Colonic mucosa (tissue), 4 donors: Measurements from ENCODE around the gene MTAP. TPM values are rescaled to one million over a fixed set of nuclear protein-coding genes. Genes with fewer than 3 reads are reported as not detected.
A peak's percentile ranks its signal among the peaks of the same experiment; 100 is the strongest.

Source experiments
- DNase-seq: peaks from one replicate; pipeline ENCODE4 v3.0.0-alpha.2; 2020
- H3K27ac ChIP-seq: fragments of 200-600 bp; one replicate; pipeline ENCODE4 v1.8.0; 2021
- H3K27me3 ChIP-seq: fragments of 200-600 bp; one replicate; pipeline ENCODE4 v1.8.0; 2021
- H3K36me3 ChIP-seq: fragments of 200-600 bp; one replicate; pipeline ENCODE4 v1.8.0; 2021
- H3K4me1 ChIP-seq: fragments of 200-600 bp; one replicate; pipeline ENCODE4 v1.8.0; 2021; ENCODE audit warnings: mild to moderate bottlenecking
- H3K4me3 ChIP-seq: fragments of 200-600 bp; one replicate; pipeline ENCODE4 v1.8.0; 2021
- H3K9ac ChIP-seq, 2 donors: one replicate each; pipeline ENCODE4 v1.7.0; 2013; ENCODE audit warnings: control low read depth in 2 of 2, low read depth in 2 of 2, low read length in 2 of 2
- H3K9me3 ChIP-seq: fragments of 200-600 bp; one replicate; pipeline ENCODE4 v1.8.0; 2021
- intact Hi-C: fragments of 100-400 bp; cut with DNase I; formaldehyde crosslinking; loops from one replicate; pipeline ENCODE4 v1.14.1; 2022
- total RNA-seq, 2 donors: library from RNA; stranded (reverse); fragmentation: NEBNext Ultra II Directional in 1 of 2; extraction: Animal tissue kit (Norgen Biotek cat#: 25700) in 1 of 2; gene quantifications; one replicate each; pipeline ENCODE4 v1.2.1, GENCODE V29; 2021
- TF ChIP-seq, protein P1 (sequence below): fragments of 200-600 bp; IDR thresholded peaks from one replicate; pipeline ENCODE4 v1.8.0; 2022; ENCODE audit warnings: antibody characterized with exemption, mild to moderate bottlenecking
- donor health status: healthy.
- donor health status: DM: no; HTN: no; CAD: no.
- donor health status: DM: no; HTN: no; CAD: no.

The MTAP gene
- total RNA-seq, 2 donors from 2014 or later = 22.0 to 24.4 TPM

DNA sequence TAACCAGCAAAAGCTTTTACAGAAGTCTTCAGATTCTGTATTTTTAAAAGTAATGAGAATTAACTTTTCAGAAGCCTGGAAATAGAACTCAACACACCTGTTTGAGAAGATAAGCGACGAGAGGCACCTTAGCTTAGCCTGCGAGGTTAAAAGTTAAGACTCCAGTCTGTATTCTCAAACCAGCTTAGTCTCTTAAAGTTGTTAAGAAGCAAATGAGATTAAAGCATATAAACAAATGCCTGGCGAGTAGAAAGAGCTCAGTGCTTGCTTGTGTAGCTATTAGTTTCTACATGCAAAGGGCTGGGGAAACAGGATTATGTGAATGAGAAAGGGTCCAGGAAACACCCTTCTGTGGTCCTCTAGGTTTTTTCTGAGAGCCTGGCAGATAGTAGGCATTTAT, 51.7 kb downstream of the MTAP start:
- no peak overlapping the region for H3K9ac ChIP-seq
- no peaks in the 10 kb centered on the region for H3K27me3 ChIP-seq
- H3K36me3 ChIP-seq = no peaks in the 10 kb centered on the region
- intact Hi-C loops = no loop called here
- no peak for DNase-seq
- TF ChIP-seq, protein P1, sequence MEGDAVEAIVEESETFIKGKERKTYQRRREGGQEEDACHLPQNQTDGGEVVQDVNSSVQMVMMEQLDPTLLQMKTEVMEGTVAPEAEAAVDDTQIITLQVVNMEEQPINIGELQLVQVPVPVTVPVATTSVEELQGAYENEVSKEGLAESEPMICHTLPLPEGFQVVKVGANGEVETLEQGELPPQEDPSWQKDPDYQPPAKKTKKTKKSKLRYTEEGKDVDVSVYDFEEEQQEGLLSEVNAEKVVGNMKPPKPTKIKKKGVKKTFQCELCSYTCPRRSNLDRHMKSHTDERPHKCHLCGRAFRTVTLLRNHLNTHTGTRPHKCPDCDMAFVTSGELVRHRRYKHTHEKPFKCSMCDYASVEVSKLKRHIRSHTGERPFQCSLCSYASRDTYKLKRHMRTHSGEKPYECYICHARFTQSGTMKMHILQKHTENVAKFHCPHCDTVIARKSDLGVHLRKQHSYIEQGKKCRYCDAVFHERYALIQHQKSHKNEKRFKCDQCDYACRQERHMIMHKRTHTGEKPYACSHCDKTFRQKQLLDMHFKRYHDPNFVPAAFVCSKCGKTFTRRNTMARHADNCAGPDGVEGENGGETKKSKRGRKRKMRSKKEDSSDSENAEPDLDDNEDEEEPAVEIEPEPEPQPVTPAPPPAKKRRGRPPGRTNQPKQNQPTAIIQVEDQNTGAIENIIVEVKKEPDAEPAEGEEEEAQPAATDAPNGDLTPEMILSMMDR = no peak
- no peaks in the 10 kb centered on the region for H3K4me1 ChIP-seq
- no peak overlapping the region for H3K27ac ChIP-seq
- no peak overlapping the region for H3K4me3 ChIP-seq
- H3K9me3 ChIP-seq = no peaks in the 10 kb centered on the region

DNA sequence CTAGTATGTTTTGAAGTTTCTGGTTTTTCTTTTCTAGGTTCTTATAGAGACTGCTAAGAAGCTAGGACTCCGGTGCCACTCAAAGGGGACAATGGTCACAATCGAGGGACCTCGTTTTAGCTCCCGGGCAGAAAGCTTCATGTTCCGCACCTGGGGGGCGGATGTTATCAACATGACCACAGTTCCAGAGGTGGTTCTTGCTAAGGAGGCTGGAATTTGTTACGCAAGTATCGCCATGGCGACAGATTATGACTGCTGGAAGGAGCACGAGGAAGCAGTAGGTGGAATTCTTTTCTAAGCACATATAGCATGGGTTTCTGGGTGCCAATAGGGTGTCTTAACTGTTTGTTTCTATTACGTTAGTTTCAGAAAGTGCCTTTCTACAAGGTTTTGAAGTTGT, 52.2 kb downstream of the MTAP start:
- intact Hi-C loops = no loop called here
- no peaks in the 10 kb centered on the region for H3K4me1 ChIP-seq
- H3K9ac ChIP-seq = no peak overlapping the region
- H3K9me3 ChIP-seq = no peaks in the 10 kb centered on the region
- H3K27me3 ChIP-seq = no peaks in the 10 kb centered on the region
- no peak overlapping the region for H3K27ac ChIP-seq
- peak; percentile 59 for DNase-seq
- TF ChIP-seq, protein P1 = no peak
- no peak overlapping the region for H3K4me3 ChIP-seq
- no peaks in the 10 kb centered on the region for H3K36me3 ChIP-seq

DNA sequence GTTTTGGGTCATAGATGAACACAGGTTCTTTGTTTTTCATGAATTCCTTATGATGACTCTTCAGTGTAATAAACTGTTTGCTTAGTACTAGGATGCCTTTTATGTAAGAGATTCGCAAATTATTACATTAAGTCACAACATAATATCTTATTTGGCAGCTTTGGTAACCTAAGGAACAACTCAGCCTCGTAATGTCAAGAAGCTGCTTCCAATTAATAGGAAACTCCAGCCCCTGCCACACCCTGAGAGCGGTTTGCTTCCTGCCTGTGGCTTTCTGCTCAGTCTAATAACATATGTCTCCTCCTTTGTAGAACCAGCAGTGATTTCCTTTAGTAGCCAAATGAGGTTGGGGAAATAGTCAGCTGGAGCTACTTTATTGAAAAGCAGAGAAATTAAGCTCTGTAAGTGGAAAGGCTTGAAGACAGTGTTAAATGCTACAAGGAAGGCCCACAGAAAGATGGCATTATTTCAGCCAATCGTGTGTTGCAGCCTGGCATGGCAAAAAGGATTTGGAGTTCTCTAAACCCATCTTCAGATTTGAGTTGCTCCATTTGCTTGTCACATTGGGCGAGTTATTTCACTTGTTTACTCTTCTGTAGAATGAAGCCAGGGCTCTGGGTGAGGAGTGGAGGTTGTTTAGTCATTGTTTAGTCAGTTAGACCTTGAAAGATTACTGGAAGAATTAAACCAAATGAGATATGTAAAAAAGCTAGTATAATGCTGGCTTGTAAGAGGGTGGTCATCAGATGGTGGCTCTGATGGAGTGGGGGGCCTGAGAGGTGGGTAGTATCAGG, 54.1 kb downstream of the MTAP start:
- intact Hi-C loops = no loop called here
- Histone ChIP-seq H3K4me1 (no peaks in the 10 kb centered on the region), H3K9me3 (no peaks in the 10 kb centered on the region), H3K4me3 (no peak overlapping the region), H3K27me3 (no peaks in the 10 kb centered on the region), H3K9ac (no peak overlapping the region), H3K27ac (no peak overlapping the region), H3K36me3 (no peaks in the 10 kb centered on the region)
- TF ChIP-seq, protein P1 = no peak
- DNase-seq = no peak

DNA sequence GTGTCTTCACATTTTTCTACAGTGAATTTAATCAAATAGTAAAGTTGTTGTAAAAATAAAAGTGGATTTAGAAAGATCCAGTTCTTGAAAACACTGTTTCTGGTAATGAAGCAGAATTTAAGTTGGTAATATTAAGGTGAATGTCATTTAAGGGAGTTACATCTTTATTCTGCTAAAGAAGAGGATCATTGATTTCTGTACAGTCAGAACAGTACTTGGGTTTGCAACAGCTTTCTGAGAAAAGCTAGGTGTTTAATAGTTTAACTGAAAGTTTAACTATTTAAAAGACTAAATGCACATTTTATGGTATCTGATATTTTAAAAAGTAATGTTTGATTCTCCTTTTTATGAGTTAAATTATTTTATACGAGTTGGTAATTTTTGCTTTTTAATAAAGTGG, 60.4 kb downstream of the MTAP start:
- Histone ChIP-seq H3K9me3 (no peaks in the 10 kb centered on the region), H3K4me3 (no peak overlapping the region), H3K27ac (no peak overlapping the region), H3K4me1 (no peaks in the 10 kb centered on the region), H3K9ac (no peak overlapping the region), H3K36me3 (no peaks in the 10 kb centered on the region), H3K27me3 (no peaks in the 10 kb centered on the region)
- intact Hi-C loops = no loop called here
- DNase-seq = no peak
- TF ChIP-seq, protein P1 = no peak

DNA sequence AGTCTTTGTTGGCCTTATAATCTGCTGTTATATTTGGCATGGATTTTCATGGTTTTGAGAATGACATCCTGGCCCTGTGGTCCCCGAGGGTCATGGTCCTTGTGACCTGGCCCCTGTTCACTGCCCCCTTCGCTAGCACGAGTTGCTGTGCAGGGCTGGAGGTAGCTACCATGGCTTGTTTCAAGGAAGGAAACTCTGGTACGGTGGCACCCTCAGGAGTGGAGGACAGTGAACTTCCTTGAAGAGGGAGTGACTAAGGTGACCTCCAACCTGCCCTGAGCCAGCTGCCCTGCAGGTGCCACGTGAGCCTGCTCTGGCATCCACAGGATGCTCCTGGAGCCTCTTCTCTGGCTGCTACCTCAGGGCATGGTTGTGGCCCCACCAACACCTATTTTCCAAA, 62.1 kb downstream of the MTAP start:
- DNase-seq = no peak
- intact Hi-C loops = no loop called here
- Histone ChIP-seq H3K9me3 (no peaks in the 10 kb centered on the region), H3K27ac (no peak overlapping the region), H3K4me3 (no peak overlapping the region), H3K27me3 (no peaks in the 10 kb centered on the region), H3K9ac (no peak overlapping the region), H3K36me3 (no peaks in the 10 kb centered on the region), H3K4me1 (no peaks in the 10 kb centered on the region)
- TF ChIP-seq, protein P1 = no peak
